Measurements from ENCODE around the gene TTC8.
A peak's percentile ranks its signal among the peaks of the same experiment; 100 is the strongest.

TTC8 gene

GRCh38 chr14:88868558-88869159 lies 44.2 kb downstream of the TTC8 start:
- DNase-seq (ENCODE audit: low spot score) = no peak

GRCh38 chr14:88870777-88871176 lies 46.3 kb downstream of the TTC8 start:
- no peak for DNase-seq (ENCODE audit: low spot score)

GRCh38 chr14:88871429-88871828 lies 47.0 kb downstream of the TTC8 start:
- DNase-seq (ENCODE audit: low spot score) = no peak

GRCh38 chr14:88872976-88873375 lies 48.5 kb downstream of the TTC8 start:
- no peak for DNase-seq (ENCODE audit: low spot score)

- no peak for DNase-seq (ENCODE audit: low spot score)
Observed at GRCh38 chr14:88877192-88877591, 52.7 kb downstream of the TTC8 start.

GRCh38 chr14:88879022-88879421 lies 54.6 kb downstream of the TTC8 start:
- DNase-seq (ENCODE audit: low spot score) = peak; percentile 26

GRCh38 chr14:88882236-88882635 lies 57.8 kb downstream of the TTC8 start:
- no peak for DNase-seq (ENCODE audit: low spot score)

GRCh38 chr14:88895116-88895515 lies 70.7 kb downstream of the TTC8 start:
- no peak for DNase-seq (ENCODE audit: low spot score)

- no peak for DNase-seq (ENCODE audit: low spot score)
Observed at GRCh38 chr14:88901189-88901588, 76.7 kb downstream of the TTC8 start.

- no peak for DNase-seq (ENCODE audit: low spot score)
Observed at GRCh38 chr14:88901991-88902390, 77.5 kb downstream of the TTC8 start.

GRCh38 chr14:88902850-88903249 lies 78.4 kb downstream of the TTC8 start:
- DNase-seq (ENCODE audit: low spot score) = no peak

GRCh38 chr14:88904206-88904647 lies 79.8 kb downstream of the TTC8 start:
- DNase-seq (ENCODE audit: low spot score) = no peak

- DNase-seq (ENCODE audit: low spot score) = no peak
Observed at GRCh38 chr14:88904864-88905263, 80.4 kb downstream of the TTC8 start.

GRCh38 chr14:88908216-88908615 lies 83.8 kb downstream of the TTC8 start:
- DNase-seq (ENCODE audit: low spot score) = no peak

GRCh38 chr14:88910386-88910785 lies 85.9 kb downstream of the TTC8 start:
- DNase-seq (ENCODE audit: low spot score) = no peak

GRCh38 chr14:88911809-88912208 lies 87.4 kb downstream of the TTC8 start:
- DNase-seq (ENCODE audit: low spot score) = no peak

GRCh38 chr14:88914956-88915355 lies 90.5 kb downstream of the TTC8 start:
- no peak for DNase-seq (ENCODE audit: low spot score)

- DNase-seq (ENCODE audit: low spot score) = no peak
Observed at GRCh38 chr14:88919502-88919901, 95.1 kb downstream of the TTC8 start.

Data from hepatic stellate cell (primary cell).